HEK293 (cell line): Measurements from ENCODE around the gene PNISR.

ENCODE experiments used
- BCL11A ChIP-seq: fragments of 450-650 bp; formaldehyde crosslinking; IDR thresholded peaks from 2 replicates; pipeline ENCODE4 v1.5.1; 2016; ENCODE audit warnings: low read depth, missing biosample characterization, missing genetic modification characterization
- GLIS2 ChIP-seq: fragments of 450-650 bp; formaldehyde crosslinking; IDR thresholded peaks from 2 replicates; pipeline ENCODE4 v1.5.1; 2016; ENCODE audit warnings: missing biosample characterization, missing genetic modification characterization
- KLF1 ChIP-seq: fragments of 450-650 bp; formaldehyde crosslinking; IDR thresholded peaks from 2 replicates; pipeline ENCODE4 v1.5.1; 2016; ENCODE audit warnings: missing biosample characterization, missing genetic modification characterization
- KLF8 ChIP-seq: fragments of 450-650 bp; formaldehyde crosslinking; IDR thresholded peaks from 2 replicates; pipeline ENCODE4 v1.5.1; 2016; ENCODE audit warnings: missing biosample characterization, missing genetic modification characterization
- RBAK ChIP-seq: fragments of 450-650 bp; formaldehyde crosslinking; IDR thresholded peaks from 2 replicates; pipeline ENCODE4 v1.5.1; 2016; ENCODE audit warnings: missing biosample characterization, missing genetic modification characterization
- SETDB1 ChIP-seq: IDR thresholded peaks from one replicate; pipeline ENCODE4 v1.6.1; 2017; ENCODE audit warnings: mild to moderate bottlenecking, low read length, moderate library complexity, mixed read lengths; ENCODE audit not compliant: insufficient read length
- WT1 ChIP-seq: fragments of 450-650 bp; formaldehyde crosslinking; IDR thresholded peaks from 2 replicates; pipeline ENCODE4 v1.5.1; 2016; ENCODE audit warnings: missing biosample characterization, missing genetic modification characterization
- ZEB2 ChIP-seq: fragments of 450-650 bp; formaldehyde crosslinking; IDR thresholded peaks from 2 replicates; pipeline ENCODE4 v1.5.1; 2016; ENCODE audit warnings: missing biosample characterization, missing genetic modification characterization
- ZFHX2 ChIP-seq: fragments of 450-650 bp; formaldehyde crosslinking; conservative IDR thresholded peaks from 2 replicates; pipeline ENCODE4 v1.5.1; 2016; ENCODE audit warnings: missing biosample characterization, missing genetic modification characterization
- ZFP41 ChIP-seq: fragments of 450-650 bp; formaldehyde crosslinking; IDR thresholded peaks from 2 replicates; pipeline ENCODE4 v1.5.1; 2016; ENCODE audit warnings: missing biosample characterization, missing genetic modification characterization, borderline replicate concordance
- ZIC2 ChIP-seq: fragments of 450-650 bp; formaldehyde crosslinking; IDR thresholded peaks from 2 replicates; pipeline ENCODE4 v1.5.1; 2016; ENCODE audit warnings: missing biosample characterization, missing genetic modification characterization
- ZNF132 ChIP-seq: fragments of 450-650 bp; formaldehyde crosslinking; IDR thresholded peaks from 2 replicates; pipeline ENCODE4 v1.5.1; 2017; ENCODE audit warnings: missing biosample characterization, missing genetic modification characterization, borderline replicate concordance
- ZNF138 ChIP-seq: fragments of 450-650 bp; formaldehyde crosslinking; IDR thresholded peaks from 2 replicates; pipeline ENCODE4 v1.5.1; 2016; ENCODE audit warnings: missing biosample characterization, missing genetic modification characterization, borderline replicate concordance
- ZNF311 ChIP-seq: fragments of 450-650 bp; formaldehyde crosslinking; IDR thresholded peaks from 2 replicates; pipeline ENCODE4 v1.5.1; 2017; ENCODE audit warnings: missing biosample characterization, missing genetic modification characterization, borderline replicate concordance
- ZNF529 ChIP-seq: fragments of 450-650 bp; formaldehyde crosslinking; IDR thresholded peaks from 2 replicates; pipeline ENCODE4 v1.5.1; 2017; ENCODE audit warnings: missing genetic modification characterization, missing biosample characterization; ENCODE audit not compliant: insufficient replicate concordance
- ZNF624 ChIP-seq: fragments of 450-650 bp; formaldehyde crosslinking; IDR thresholded peaks from 2 replicates; pipeline ENCODE4 v1.5.1; 2017; ENCODE audit warnings: missing biosample characterization, missing genetic modification characterization
- ZNF658 ChIP-seq: fragments of 450-650 bp; formaldehyde crosslinking; IDR thresholded peaks from 2 replicates; pipeline ENCODE4; 2016; ENCODE audit warnings: missing biosample characterization, missing genetic modification characterization
- ZNF664 ChIP-seq: fragments of 450-650 bp; formaldehyde crosslinking; IDR thresholded peaks from 2 replicates; pipeline ENCODE4 v1.5.1; 2016; ENCODE audit warnings: missing biosample characterization, missing genetic modification characterization
- ZSCAN30 ChIP-seq: fragments of 450-650 bp; IDR thresholded peaks from 2 replicates; pipeline ENCODE4 v1.5.1; 2018; ENCODE audit warnings: missing biosample characterization, mild to moderate bottlenecking, missing genetic modification characterization, moderate library complexity
- TF ChIP-seq, protein P1 (sequence below): fragments of 450-650 bp; formaldehyde crosslinking; conservative IDR thresholded peaks from 2 replicates; pipeline ENCODE4 v1.5.1; 2016; ENCODE audit warnings: low read depth, missing biosample characterization, missing genetic modification characterization
- TF ChIP-seq, protein P2 (sequence below): fragments of 450-650 bp; formaldehyde crosslinking; IDR thresholded peaks from 2 replicates; pipeline ENCODE4 v1.5.1; 2016; ENCODE audit warnings: missing biosample characterization, missing genetic modification characterization
- TF ChIP-seq, protein P3 (sequence below): fragments of 450-650 bp; formaldehyde crosslinking; IDR thresholded peaks from 2 replicates; pipeline ENCODE4 v1.5.1; 2017; ENCODE audit warnings: missing biosample characterization, missing genetic modification characterization
- TF ChIP-seq, protein P4 (sequence below): fragments of 450-650 bp; formaldehyde crosslinking; IDR thresholded peaks from 2 replicates; pipeline ENCODE4 v1.5.1; 2016; ENCODE audit warnings: missing biosample characterization, missing genetic modification characterization
- TF ChIP-seq, protein P5 (sequence below): fragments of 450-650 bp; formaldehyde crosslinking; IDR thresholded peaks from 2 replicates; pipeline ENCODE4 v1.5.1; 2016; ENCODE audit warnings: missing biosample characterization, missing genetic modification characterization
- TF ChIP-seq, protein P6 (sequence below): fragments of 450-650 bp; formaldehyde crosslinking; IDR thresholded peaks from 2 replicates; pipeline ENCODE4 v1.5.1; 2016; ENCODE audit warnings: missing biosample characterization, missing genetic modification characterization

Gene PNISR

DNA sequence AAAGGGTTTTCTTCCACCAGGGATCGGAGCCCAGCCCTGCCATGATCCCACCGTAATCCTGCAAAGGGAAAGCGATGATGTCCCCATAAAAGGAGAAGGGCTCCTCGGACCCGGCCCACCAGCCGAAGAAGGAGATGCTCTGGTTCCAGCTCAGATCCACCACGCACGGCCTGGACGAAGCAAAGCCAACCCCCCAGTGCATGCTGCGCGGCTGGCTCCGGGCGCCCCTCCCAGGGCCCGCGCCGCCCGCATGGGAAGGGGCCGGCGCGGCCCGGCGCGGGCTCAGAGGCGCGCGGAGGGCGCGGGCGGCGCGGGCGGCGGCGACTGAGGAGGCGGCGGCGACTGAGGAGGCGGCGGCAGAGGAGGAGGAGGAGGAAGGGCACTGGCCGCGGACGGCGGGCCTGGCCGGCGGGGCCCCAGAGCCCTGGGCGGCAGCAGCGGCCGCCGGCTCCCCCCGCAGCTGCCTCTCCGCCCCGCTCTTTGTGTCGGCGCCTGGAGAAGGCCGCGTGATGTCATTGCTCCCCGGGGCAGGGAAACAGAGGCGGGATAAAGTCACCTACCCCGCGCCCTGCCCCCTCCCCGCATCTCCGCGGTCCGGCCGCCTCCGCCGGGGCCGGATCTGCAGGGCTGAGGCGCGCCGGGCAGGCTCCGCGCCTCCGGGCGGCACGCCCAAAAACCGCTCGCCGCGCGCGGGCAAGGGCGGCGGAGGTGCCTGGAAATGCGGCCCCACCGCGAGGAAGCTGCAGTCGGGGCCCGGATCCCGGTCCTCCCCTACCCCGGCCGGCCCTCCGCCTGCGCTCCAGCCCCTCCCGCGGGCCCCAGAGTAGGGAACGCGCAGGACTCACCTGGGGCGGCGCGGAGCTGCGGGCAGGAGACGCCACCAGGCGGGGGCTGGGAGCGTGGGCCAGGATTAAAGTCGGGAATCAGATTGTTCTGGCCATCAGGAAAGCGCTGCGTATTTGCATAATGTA lies 75.7 kb downstream of the PNISR start, which contains the start of gene FAXC (continued):
- TF ChIP-seq, protein P1, sequence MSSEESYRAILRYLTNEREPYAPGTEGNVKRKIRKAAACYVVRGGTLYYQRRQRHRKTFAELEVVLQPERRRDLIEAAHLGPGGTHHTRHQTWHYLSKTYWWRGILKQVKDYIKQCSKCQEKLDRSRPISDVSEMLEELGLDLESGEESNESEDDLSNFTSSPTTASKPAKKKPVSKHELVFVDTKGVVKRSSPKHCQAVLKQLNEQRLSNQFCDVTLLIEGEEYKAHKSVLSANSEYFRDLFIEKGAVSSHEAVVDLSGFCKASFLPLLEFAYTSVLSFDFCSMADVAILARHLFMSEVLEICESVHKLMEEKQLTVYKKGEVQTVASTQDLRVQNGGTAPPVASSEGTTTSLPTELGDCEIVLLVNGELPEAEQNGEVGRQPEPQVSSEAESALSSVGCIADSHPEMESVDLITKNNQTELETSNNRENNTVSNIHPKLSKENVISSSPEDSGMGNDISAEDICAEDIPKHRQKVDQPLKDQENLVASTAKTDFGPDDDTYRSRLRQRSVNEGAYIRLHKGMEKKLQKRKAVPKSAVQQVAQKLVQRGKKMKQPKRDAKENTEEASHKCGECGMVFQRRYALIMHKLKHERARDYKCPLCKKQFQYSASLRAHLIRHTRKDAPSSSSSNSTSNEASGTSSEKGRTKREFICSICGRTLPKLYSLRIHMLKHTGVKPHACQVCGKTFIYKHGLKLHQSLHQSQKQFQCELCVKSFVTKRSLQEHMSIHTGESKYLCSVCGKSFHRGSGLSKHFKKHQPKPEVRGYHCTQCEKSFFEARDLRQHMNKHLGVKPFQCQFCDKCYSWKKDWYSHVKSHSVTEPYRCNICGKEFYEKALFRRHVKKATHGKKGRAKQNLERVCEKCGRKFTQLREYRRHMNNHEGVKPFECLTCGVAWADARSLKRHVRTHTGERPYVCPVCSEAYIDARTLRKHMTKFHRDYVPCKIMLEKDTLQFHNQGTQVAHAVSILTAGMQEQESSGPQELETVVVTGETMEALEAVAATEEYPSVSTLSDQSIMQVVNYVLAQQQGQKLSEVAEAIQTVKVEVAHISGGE (tag by site-specific recombination): no peak
- TF ChIP-seq ZNF138 (no peak), ZFHX2 (tag by site-specific recombination) (peak; percentile 63), KLF8 (tag by site-specific recombination) (peak; percentile 64; the same call in 1 of the 2 replicates), ZNF624 (tag by site-specific recombination) (no peak), GLIS2 (peak; percentile 42; the same call in 1 of the 2 replicates), ZNF132 (tag by site-specific recombination) (no peak), ZNF529 (no peak), KLF1 (tag by site-specific recombination) (0 out of 2 replicates have a peak, but pooled peaks have one; percentile 15), ZFP41 (tag by site-specific recombination) (no peak), ZIC2 (tag by site-specific recombination) (no peak), ZEB2 (tag by site-specific recombination) (peak; percentile 58; the same call in 1 of the 2 replicates), RBAK (tag by site-specific recombination) (no peak), SETDB1 (no peak), BCL11A (no peak), WT1 (tag by site-specific recombination) (no peak), ZSCAN30 (peak; percentile 91), ZNF311 (tag by site-specific recombination) (no peak), ZNF658 (tag by site-specific recombination) (no peak), ZNF664 (tag by site-specific recombination) (no peak)
- TF ChIP-seq, protein P2, sequence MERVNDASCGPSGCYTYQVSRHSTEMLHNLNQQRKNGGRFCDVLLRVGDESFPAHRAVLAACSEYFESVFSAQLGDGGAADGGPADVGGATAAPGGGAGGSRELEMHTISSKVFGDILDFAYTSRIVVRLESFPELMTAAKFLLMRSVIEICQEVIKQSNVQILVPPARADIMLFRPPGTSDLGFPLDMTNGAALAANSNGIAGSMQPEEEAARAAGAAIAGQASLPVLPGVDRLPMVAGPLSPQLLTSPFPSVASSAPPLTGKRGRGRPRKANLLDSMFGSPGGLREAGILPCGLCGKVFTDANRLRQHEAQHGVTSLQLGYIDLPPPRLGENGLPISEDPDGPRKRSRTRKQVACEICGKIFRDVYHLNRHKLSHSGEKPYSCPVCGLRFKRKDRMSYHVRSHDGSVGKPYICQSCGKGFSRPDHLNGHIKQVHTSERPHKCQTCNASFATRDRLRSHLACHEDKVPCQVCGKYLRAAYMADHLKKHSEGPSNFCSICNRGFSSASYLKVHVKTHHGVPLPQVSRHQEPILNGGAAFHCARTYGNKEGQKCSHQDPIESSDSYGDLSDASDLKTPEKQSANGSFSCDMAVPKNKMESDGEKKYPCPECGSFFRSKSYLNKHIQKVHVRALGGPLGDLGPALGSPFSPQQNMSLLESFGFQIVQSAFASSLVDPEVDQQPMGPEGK (tag by site-specific recombination): peak; percentile 73
- TF ChIP-seq, protein P3, sequence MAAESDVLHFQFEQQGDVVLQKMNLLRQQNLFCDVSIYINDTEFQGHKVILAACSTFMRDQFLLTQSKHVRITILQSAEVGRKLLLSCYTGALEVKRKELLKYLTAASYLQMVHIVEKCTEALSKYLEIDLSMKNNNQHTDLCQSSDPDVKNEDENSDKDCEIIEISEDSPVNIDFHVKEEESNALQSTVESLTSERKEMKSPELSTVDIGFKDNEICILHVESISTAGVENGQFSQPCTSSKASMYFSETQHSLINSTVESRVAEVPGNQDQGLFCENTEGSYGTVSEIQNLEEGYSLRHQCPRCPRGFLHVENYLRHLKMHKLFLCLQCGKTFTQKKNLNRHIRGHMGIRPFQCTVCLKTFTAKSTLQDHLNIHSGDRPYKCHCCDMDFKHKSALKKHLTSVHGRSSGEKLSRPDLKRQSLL (tag by site-specific recombination): no peak
- TF ChIP-seq, protein P4, sequence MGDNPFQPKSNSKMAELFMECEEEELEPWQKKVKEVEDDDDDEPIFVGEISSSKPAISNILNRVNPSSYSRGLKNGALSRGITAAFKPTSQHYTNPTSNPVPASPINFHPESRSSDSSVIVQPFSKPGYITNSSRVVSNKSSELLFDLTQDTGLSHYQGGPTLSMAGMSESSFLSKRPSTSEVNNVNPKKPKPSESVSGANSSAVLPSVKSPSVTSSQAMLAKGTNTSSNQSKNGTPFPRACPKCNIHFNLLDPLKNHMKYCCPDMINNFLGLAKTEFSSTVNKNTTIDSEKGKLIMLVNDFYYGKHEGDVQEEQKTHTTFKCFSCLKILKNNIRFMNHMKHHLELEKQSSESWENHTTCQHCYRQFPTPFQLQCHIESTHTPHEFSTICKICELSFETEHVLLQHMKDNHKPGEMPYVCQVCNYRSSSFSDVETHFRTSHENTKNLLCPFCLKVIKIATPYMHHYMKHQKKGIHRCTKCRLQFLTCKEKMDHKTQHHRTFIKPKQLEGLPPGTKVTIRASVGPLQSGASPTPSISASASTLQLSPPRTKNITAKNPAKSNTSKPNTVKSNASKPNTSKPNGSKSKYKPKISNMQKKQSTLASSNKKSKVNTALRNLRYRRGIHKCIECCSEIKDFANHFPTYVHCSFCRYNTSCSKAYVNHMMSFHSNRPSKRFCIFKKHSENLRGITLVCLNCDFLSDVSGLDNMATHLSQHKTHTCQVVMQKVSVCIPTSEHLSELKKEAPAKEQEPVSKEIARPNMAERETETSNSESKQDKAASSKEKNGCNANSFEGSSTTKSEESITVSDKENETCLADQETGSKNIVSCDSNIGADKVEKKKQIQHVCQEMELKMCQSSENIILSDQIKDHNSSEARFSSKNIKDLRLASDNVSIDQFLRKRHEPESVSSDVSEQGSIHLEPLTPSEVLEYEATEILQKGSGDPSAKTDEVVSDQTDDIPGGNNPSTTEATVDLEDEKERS (tag by site-specific recombination): no peak
- TF ChIP-seq, protein P5, sequence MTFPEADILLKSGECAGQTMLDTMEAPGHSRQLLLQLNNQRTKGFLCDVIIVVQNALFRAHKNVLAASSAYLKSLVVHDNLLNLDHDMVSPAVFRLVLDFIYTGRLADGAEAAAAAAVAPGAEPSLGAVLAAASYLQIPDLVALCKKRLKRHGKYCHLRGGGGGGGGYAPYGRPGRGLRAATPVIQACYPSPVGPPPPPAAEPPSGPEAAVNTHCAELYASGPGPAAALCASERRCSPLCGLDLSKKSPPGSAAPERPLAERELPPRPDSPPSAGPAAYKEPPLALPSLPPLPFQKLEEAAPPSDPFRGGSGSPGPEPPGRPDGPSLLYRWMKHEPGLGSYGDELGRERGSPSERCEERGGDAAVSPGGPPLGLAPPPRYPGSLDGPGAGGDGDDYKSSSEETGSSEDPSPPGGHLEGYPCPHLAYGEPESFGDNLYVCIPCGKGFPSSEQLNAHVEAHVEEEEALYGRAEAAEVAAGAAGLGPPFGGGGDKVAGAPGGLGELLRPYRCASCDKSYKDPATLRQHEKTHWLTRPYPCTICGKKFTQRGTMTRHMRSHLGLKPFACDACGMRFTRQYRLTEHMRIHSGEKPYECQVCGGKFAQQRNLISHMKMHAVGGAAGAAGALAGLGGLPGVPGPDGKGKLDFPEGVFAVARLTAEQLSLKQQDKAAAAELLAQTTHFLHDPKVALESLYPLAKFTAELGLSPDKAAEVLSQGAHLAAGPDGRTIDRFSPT: no peak; the same call in none of the 2 replicates
- TF ChIP-seq, protein P6, sequence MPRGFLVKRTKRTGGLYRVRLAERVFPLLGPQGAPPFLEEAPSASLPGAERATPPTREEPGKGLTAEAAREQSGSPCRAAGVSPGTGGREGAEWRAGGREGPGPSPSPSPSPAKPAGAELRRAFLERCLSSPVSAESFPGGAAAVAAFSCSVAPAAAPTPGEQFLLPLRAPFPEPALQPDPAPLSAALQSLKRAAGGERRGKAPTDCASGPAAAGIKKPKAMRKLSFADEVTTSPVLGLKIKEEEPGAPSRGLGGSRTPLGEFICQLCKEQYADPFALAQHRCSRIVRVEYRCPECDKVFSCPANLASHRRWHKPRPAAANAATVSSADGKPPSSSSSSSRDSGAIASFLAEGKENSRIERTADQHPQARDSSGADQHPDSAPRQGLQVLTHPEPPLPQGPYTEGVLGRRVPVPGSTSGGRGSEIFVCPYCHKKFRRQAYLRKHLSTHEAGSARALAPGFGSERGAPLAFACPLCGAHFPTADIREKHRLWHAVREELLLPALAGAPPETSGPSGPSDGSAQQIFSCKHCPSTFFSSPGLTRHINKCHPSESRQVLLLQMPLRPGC (tag by site-specific recombination): no peak
